ENCODE measurements around the gene LRRC73.
"Not testable (repeated sequence)": the region's sequence is repeated elsewhere in the genome, so short reads cannot be mapped to it uniquely, and the experiment has no call there.

LRRC73 gene

DNA sequence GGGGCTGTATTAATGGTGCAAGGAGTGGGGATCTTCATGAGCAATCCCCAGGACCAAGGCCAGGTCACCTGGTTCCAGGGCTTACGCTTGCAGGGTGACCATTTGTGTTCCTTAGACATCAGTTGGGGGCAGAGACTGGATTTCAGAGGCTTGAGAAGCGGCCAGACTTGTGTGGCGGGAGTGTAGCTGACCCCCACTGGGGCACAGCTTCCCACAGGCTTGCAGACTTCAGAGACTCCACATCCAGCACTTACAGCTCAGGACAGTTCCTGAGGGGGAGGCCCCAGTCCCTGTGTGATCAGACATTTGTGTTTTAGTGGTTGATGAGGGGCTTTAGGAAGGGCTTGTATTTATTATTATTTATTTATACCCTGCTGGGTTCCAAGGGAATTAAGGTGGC is 17.5 kb downstream of the LRRC73 start:
- no peak for DNase-seq (ENCODE audit: low read depth in 2 of 2)

DNA sequence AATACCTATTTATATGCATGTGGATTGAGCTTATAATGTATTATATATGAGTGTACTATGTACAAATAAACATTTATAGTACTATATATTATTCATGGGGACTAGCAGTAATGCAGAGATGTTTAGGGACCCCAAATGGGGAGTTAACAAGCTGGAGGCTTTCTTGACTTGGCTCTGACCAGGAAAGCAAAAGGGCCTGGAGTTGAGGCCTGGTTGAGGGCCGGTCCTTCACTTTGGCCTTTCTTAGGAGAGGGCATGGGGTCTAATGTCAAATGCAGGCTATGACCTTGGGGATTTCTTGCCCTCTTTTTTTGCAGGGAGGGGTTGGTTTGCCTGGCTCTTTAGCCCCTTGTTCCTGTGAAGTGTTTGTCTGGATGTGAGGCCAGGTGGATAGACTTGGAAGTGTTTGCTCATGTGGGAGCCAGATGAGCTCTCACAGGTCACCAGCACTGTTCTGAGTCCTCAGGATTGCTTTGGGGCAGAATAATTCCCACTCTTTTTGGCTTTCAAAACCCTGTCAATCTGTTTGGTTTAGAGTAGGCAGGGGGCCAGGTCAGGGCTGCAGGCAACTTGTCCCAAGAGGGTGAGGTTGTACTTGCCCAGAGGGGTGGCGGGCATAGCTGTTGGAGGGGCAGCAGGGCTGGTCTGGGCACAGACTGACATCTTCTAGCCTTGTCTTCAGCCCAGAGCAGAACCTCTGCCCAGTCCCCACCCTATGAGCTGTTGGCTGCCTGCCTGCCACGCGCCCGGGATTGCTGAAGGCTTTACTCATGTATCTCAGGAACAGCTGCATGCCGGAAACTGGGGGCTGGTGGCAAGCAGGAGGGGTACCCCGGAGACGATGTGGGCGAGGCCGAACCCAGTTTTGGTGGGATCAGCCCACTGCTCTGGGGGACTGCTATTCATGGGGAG is 18.1 kb downstream of the LRRC73 start:
- no peak for DNase-seq (ENCODE audit: low read depth in 2 of 2)

DNA sequence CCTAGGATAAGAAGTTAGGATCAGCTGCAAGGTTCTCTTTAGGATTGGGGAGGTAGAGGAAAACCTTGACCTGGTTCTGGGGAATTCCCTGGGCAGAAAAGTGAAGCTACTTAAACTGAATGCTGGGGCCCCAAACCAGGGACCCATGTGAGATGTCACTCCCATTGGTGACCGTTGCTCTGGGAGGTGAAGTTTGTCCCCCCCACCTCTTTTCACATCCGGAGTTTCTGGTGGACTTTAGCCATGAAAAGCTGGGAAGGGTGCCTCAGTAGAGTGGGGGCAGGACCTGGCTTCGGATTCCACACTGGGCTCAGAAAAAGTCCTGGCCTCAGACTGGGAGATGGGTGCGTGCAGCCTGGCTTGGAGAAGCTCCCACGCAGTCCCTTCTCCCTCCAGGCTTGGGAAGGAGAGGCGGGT is 19.6 kb downstream of the LRRC73 start:
- DNase-seq (ENCODE audit: low read depth in 2 of 2): no peak

- DNase-seq (ENCODE audit: low read depth in 2 of 2): no peak
These were observed 20.7 kb downstream of the LRRC73 start for GRCh38 chr6:43489277-43490072.

GRCh38 chr6:43488667-43489276 is 21.4 kb downstream of the LRRC73 start:
- DNase-seq (ENCODE audit: low read depth in 2 of 2): no peak

DNA sequence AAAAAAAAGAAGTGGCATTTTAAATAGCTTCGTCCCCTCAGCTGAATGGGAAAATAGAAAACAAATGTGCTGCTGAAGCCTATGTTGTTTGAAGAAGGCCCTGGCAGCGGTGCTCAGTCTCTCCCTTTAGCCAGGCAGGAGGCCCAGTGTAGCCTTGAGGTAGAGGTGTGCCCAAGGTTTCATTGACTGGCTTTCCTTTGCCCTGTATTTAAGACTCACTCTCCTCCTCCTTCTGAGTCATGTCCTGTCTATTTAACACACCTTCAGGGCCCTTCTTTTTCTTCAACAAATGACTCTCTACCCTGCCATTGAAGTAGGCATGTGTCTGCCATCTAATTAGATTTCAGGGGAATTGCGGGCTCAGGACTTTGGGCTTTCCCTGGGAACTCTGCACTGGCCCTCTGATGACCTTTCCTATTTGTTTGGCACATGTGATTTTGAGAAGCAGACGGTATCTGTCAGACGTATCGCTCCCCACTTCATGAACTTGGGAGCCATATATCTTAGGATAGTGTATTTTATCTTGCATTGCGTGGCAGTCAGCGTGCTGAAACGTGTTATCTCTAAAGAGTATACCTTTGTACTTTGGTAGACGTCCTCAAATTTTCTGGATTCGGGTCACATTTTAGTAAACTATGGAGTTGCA is 28.4 kb downstream of the LRRC73 start:
- no peak for DNase-seq (ENCODE audit: low read depth in 2 of 2)

DNA sequence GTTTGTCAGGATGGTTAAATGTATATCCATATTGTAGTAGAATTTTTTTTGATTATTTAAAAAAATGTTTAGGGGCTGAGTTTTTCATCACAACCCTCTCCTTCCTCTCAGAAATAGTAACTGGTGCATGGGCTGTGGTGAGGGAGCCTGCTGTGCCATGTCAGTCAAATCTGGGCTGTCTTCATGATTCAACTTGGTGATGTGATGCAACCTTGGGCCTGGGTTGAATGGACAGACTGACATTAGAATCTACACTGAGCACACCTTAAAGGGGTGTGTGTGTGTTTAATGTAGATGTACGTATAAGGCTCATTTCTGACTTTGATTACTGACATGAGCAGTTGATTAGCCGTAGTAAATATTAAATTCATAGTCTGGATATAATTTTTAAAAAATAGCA is 29.1 kb downstream of the LRRC73 start:
- DNase-seq (ENCODE audit: low read depth in 2 of 2): no peak

DNA sequence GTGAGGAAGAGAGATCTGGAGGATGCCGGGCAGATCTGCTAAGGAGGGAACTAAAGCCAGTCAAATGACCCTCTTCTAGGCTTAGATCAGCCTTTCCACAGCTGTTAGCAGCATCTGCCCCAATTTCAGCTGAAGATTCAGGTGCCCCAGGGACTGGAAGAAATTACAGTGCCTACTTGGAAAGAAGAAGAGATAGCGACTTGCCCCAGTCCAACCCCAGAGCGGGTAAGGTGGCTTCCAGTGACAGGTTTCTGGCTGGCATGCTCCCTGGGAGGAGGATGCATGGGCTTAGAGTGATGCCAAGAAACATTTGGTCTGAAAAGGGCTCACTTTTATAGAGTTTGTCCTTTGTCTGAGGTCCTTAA is 32.2 kb downstream of the LRRC73 start:
- DNase-seq (ENCODE audit: low read depth in 2 of 2): no peak

DNA sequence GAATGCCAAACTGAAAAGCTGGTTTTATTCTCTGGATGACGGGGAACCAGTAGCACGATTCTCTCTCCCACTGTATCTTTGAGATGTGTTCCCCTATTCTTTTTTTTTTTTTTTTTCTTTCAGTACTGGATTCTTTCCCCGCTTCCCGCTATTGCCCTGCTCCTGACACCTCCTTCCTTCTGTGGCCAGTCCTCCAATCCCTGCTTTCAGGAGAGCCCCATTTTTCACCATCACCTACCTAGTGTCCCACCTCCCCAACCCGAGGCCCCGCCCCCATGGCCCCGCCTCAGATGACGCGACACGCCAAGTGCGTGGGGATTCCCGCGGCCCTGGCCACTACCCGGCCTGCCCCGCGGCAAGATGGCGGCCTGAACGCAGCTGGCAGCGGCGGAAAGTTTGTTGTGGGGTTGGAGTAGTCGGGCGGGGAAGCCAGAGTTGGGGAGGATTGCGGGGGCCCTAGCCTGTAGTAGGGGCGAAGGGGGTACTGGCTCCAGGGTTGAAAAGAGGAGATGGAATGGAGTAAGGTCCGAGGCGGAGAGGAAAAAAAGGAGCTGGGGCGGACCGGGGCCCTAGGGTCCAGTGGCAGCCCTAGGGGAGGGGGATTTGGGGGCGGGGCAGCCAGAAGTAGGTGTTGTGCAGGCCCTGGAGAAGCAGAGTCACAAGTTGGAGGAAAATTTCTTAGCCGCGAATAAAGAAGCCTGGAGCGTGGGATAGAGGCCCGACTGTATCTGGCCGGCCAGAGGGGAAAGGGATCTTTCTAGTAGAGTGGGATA is 32.7 kb downstream of the LRRC73 start, which contains the start of gene TJAP1:
TJAP1 (plus strand) TSS at position 336 of the 773 bp plus-strand sequence. CDS start 21,432 bp downstream, outside the sequence.
- DNase-seq (ENCODE audit: low read depth in 2 of 2): peak; percentile 95 to 97

GRCh38 chr6:43476746-43477145 is 33.4 kb downstream of the LRRC73 start:
- DNase-seq (ENCODE audit: low read depth in 2 of 2): no peak

DNA sequence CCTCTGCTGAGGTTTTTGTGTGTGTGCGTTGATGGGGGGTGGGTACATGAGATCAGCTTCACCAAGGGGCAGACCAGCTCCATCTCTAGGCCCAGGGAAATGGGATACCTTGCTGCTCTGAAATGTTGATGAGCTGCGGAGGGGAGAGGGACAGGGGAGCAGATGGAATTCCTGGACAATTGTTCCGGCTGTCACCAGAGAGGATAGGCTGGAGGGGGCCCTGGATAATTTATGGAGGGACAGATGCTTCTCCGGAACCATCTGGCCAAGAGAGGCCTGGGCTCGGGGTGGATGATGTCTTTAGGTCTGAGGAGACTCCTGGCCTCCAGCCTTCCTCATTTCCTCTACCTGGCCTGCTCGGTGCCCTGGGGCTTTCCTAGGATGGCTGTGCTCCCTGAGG is 34.6 kb downstream of the LRRC73 start:
- no peak for DNase-seq (ENCODE audit: low read depth in 2 of 2)

DNA sequence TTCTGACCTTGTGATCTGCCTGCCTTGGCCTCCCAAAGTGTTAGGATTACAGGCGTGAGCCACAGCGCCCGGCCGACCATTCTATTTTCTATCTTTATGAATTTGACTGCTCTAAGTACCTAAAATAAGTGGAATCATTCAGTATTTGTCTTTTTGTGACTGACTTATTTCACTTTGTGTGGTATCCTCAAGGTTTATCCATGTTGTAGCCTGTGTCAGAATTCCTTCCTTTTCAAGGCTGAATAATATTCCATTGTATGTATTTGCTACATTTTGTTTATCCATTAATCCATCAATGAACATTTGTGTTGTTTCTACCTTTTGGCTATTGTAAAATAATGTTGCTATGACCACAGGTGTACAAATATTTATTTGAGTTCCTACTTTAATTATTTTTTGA is 37.6 kb downstream of the LRRC73 start:
- no peak for DNase-seq (ENCODE audit: low read depth in 2 of 2)

DNA sequence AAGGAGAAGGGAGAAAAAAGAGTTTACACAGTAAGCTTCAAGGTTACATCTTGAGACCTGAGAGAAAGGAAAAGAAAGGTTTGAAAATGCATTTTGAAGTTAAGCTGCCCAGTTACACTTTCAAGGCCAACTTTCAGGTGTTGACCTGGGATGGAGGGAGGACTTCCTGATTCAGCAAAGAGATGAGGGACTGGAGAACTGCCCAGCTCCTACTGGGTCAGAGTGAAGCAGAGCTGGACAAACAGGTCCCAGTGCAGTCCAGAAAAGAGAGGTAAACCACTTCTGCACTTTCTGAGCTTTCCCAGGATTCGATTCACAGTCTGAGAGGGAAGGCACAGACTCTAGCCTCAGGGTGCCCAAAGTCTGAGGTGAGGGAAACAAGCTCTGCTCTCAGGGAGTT is 38.7 kb downstream of the LRRC73 start:
- DNase-seq (ENCODE audit: low read depth in 2 of 2): no peak

DNA sequence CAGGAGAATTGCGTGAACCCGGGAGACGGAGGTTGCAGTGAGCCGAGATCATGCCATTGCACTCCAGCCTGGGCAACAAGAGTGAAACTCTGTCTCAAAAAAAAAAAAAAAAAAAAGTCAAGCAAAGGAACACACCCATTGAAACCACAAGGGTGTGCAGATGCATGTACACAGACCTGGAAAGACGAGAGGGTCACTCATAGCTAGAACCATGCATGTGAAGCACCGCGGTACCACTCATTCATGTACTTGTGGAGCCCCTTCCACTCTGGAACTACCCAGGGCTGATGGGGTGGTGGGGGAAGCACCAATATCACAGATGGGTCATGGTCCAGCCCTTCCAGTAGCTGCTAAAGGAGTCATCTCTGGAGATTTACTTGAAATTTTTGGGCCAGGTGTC is 40.2 kb downstream of the LRRC73 start:
- DNase-seq (ENCODE audit: low read depth in 2 of 2): no peak

- no peak for DNase-seq (ENCODE audit: low read depth in 2 of 2)
These were observed 41.1 kb downstream of the LRRC73 start for GRCh38 chr6:43468748-43469681.

GRCh38 chr6:43468240-43468639 is 41.9 kb downstream of the LRRC73 start:
- no peak for DNase-seq (ENCODE audit: low read depth in 2 of 2)

- no peak for DNase-seq (ENCODE audit: low read depth in 2 of 2)
These were observed 42.4 kb downstream of the LRRC73 start for GRCh38 chr6:43467752-43468151.

- not testable (repeated sequence) for DNase-seq (ENCODE audit: low read depth in 2 of 2)
These were observed 42.9 kb downstream of the LRRC73 start for GRCh38 chr6:43467265-43467664.

DNA sequence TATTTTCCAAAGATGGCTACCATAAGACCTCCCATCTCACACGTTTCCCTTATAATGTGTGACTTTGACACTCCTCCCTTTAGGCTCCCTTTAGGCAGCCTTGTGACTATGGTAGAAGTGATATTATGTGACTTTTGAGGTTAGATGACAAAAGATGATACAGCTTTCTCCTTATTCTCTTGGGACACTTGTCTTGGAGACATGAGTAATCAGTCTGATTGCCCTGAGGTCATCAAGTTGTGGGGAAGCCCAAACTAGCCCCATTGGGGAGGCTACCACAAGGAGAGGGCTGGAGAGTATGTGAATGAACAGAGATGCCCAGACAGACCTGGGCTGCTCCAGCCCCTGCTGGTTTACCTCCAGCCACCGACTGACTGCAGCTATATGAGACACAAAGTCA is 44.2 kb downstream of the LRRC73 start:
- no peak for DNase-seq (ENCODE audit: low read depth in 2 of 2)

GRCh38 chr6:43464337-43464736 is 45.8 kb downstream of the LRRC73 start:
- DNase-seq (ENCODE audit: low read depth in 2 of 2): no peak
